ENCODE results near the gene FHOD3. TPM values are rescaled to one million over a fixed set of nuclear protein-coding genes. Genes with fewer than 3 reads are reported as not detected.
A peak's percentile ranks its signal among the peaks of the same experiment; 100 is the strongest.

FHOD3 gene
- total RNA-seq, 3 donors from 2014 or later = 2.7 to 14.4 (median 4.0) TPM

GRCh38 chr18:36284268-36284667, 13.2 kb upstream of the FHOD3 start:
- Histone ChIP-seq H3K4me1 (ENCODE audit: low read depth) (no peaks in the 10 kb centered on the region), H3K4me3 (no peak overlapping the region), H3K9me3 (peaks cover 5% of the 10 kb centered on the region), H3K36me3 (ENCODE audit: low read depth) (no peaks in the 10 kb centered on the region)
- DNase-seq = no peak
- intact Hi-C loops (cut with DNase I, micrococcal nuclease) = loop anchor here (2.0 to 10.0 kb wide), 2 partner anchors 187 to 269 kb away; no protein-coding TSS in a partner anchor
- no peak for ATAC-seq
- no peak for TF ChIP-seq CTCF (IDR thresholded peaks at IDR 0.05)

- Histone ChIP-seq H3K4me3 (no peak overlapping the region), H3K9me3 (peaks cover 5% of the 10 kb centered on the region), H3K36me3 (ENCODE audit: low read depth) (no peaks in the 10 kb centered on the region), H3K4me1 (ENCODE audit: low read depth) (no peaks in the 10 kb centered on the region)
- peak; percentile 74 for TF ChIP-seq CTCF (IDR thresholded peaks at IDR 0.05)
- peak in 1 of 3 donors; percentile 75 for DNase-seq
- intact Hi-C loops (cut with DNase I, micrococcal nuclease) = loop anchor here (2.0 to 10.0 kb wide), 3 partner anchors 188 to 270 kb away; no protein-coding TSS in a partner anchor
- ATAC-seq = peak; percentile 62
Observed at GRCh38 chr18:36284671-36285295, 12.7 kb upstream of the FHOD3 start.

GRCh38 chr18:36287653-36288052, 9.9 kb upstream of the FHOD3 start:
- DNase-seq = no peak
- H3K36me3 ChIP-seq (ENCODE audit: low read depth) = no peaks in the 10 kb centered on the region
- TF ChIP-seq CTCF (IDR thresholded peaks at IDR 0.05) = no peak
- peaks cover 5% of the 10 kb centered on the region for H3K9me3 ChIP-seq
- ATAC-seq = no peak
- H3K4me1 ChIP-seq (ENCODE audit: low read depth) = no peaks in the 10 kb centered on the region
- intact Hi-C loops (cut with DNase I, micrococcal nuclease) = loop anchor here (5.0 to 10.0 kb wide), 2 partner anchors 265 to 273 kb away; no protein-coding TSS in a partner anchor
- H3K4me3 ChIP-seq = no peak overlapping the region

- intact Hi-C loops (cut with DNase I, micrococcal nuclease) = loop anchor here (5.0 to 10.0 kb wide), 2 partner anchors 266 to 274 kb away; no protein-coding TSS in a partner anchor
- Histone ChIP-seq H3K36me3 (ENCODE audit: low read depth) (no peaks in the 10 kb centered on the region), H3K9me3 (peaks cover 5% of the 10 kb centered on the region), H3K4me1 (ENCODE audit: low read depth) (no peaks in the 10 kb centered on the region), H3K4me3 (no peak overlapping the region)
- DNase-seq (no peak), ATAC-seq (no peak)
- TF ChIP-seq CTCF (IDR thresholded peaks at IDR 0.05) = no peak
Observed at GRCh38 chr18:36288689-36289088, 8.8 kb upstream of the FHOD3 start.

GRCh38 chr18:36294031-36294430, 3.5 kb upstream of the FHOD3 start:
- peaks cover under 1% of the 10 kb centered on the region for H3K9me3 ChIP-seq
- intact Hi-C loops (cut with DNase I, micrococcal nuclease) = no loop called here
- H3K4me3 ChIP-seq = no peak overlapping the region
- TF ChIP-seq CTCF (IDR thresholded peaks at IDR 0.05) = no peak
- DNase-seq = no peak
- ATAC-seq = no peak
- no peaks in the 10 kb centered on the region for H3K36me3 ChIP-seq (ENCODE audit: low read depth)
- H3K4me1 ChIP-seq (ENCODE audit: low read depth) = peaks cover 13% of the 10 kb centered on the region

Measured in mucosa of descending colon (tissue), 3 donors.